SK-N-SH treated with all-trans-retinoic acid at 6 μM for 48 hours (cell line): ENCODE results near the gene LRMDA.

Experiments
- CSDC2 ChIP-seq: fragments of 250-450 bp; sonication (Bioruptor Pico); IDR thresholded peaks from 2 replicates; pipeline ENCODE4 v1.5.0; 2020; ENCODE audit warnings: mild to moderate bottlenecking, moderate library complexity
- GLIS3 ChIP-seq: fragments of 250-450 bp; sonication (Bioruptor Pico); IDR thresholded peaks from 2 replicates; pipeline ENCODE4 v1.5.0; 2020; ENCODE audit warnings: mild to moderate bottlenecking, moderate library complexity
- ZFP3 ChIP-seq: fragments of 250-450 bp; sonication (Bioruptor Pico); IDR thresholded peaks from 2 replicates; pipeline ENCODE4 v1.5.0; 2020; ENCODE audit warnings: mild to moderate bottlenecking, moderate library complexity
- ZNF565 ChIP-seq: fragments of 450-650 bp; formaldehyde crosslinking; conservative IDR thresholded peaks from 2 replicates; pipeline ENCODE4 v1.5.0; 2020; ENCODE audit warnings: low read depth, mild to moderate bottlenecking, moderate library complexity

- TF ChIP-seq CSDC2 (CRISPR knock-in tag) (no peak), ZFP3 (CRISPR knock-in tag) (no peak), ZNF565 (CRISPR knock-in tag) (no peak), GLIS3 (CRISPR knock-in tag) (no peak)
Observed at GRCh38 chr10:75477680-75478079, 46.3 kb downstream of the LRMDA start.
